Ammon's horn (tissue), 1 donor: Measurements from ENCODE around the gene ZNF646.

Experiments used
- DNase-seq: peaks from one replicate; pipeline ENCODE4 v3.0.0-alpha.2; 2016; ENCODE audit warnings: low spot score

ZNF646 gene

DNA sequence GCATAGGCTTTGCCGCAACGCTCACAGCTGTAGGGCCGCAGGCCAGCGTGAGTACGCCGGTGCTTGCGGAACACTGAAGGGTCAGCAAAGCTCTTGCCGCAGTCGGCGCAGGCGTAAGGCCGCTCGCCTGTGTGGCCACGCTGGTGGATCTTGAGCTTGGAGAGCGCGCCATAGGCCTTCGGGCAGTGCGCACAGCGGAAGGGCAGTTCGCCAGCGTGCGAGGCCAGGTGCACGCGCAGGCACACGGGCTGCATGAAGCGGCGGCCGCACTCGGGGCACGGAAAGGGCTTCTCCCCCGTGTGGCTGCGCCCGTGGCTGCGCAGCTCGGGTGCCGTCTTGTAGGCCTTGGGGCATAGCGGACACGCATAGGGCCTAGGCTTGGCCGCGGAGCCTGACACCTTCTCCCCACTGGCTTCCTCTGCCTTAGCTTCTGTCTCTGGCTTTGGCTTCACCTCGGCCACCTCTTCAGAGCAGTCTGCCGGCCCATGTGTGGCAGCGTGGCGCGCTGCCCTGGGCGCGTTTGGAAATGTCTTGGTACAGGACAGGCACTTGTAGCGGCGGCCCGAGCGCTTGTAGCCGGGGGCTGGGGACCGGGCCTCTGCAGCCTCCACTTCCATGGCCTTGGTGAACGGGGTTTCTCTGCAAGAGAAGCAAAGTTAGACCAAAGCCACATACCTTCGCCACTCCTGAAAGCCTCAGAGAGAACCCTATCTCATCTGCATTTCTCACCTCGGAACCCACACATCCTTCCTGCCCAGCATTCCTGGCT lies 10.2 kb upstream of the ZNF646 start:
- no peak for DNase-seq

- no peak for DNase-seq
Observed at GRCh38 chr16:31064882-31065461, 9.2 kb upstream of the ZNF646 start.

- DNase-seq, result no peak
Observed at GRCh38 chr16:31067342-31067741, 6.9 kb upstream of the ZNF646 start.

- DNase-seq, result no peak
Observed at GRCh38 chr16:31071861-31072260, 2.4 kb upstream of the ZNF646 start.

- DNase-seq, result peak; percentile 39
Observed at GRCh38 chr16:31072540-31073141, 1.6 kb upstream of the ZNF646 start.

DNA sequence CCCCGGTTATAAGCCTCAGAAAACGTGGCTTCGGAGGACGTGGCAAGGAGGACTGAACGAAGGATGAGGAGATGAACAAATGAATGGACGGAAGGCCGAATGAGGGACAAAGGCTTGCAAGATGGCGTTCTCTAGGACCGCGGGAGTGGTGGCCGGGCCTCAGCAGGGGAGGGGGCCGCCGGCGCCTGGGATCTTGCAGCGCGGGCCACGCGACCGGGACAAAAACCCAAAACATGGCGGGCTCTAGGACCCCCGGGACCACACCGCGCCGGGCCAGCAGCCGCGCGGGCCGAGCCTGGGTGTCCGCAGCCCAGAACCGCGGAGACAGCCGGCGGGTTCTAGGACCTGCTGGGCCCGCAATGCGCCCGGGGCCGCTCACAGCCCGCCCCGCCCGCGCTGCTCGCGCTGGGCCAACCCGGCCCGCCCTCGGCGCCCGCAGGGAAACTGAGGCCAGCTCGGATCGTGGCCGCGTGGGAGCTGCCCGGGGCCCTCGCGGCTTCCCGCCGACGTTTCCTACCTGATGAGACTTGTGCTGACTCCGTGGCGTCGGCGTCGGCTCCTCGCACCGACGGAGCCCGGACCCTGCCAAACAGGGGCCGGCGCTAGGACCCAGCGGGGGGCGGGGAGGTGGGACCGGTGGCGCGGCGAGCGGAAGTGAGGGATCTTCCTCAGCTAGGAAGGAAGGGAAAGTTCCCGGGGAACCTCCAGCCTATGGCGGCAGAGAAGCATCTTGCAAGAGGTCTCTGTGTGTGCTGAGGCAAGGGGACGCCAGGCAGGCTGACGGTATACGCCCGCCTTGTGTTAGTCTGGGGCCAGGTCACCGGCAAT lies 866 bp upstream of the ZNF646 start:
- DNase-seq, result peak; percentile 93

DNA sequence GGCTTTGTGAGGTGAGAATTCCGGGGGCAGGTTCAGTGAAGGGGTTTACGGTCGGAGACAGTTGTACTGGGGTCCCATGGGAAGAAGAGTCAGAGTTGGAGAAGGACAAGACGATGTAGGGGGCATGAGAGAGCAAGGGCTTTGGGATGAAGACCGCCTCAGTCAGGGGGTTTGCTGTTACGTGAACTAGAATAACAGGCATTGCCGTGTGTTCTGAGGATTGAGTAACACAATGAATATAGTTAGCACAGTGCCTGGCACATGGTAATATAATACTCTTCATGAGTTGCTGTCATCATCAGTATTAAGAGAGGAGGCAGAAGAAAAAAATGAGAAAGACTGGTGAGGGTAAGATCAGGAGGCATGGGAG lies 577 bp downstream of the ZNF646 start:
- DNase-seq, result no peak

- no peak for DNase-seq
Observed at GRCh38 chr16:31076319-31076718, 2.1 kb downstream of the ZNF646 start.

GRCh38 chr16:31077024-31077423 lies 2.8 kb downstream of the ZNF646 start:
- no peak for DNase-seq

DNA sequence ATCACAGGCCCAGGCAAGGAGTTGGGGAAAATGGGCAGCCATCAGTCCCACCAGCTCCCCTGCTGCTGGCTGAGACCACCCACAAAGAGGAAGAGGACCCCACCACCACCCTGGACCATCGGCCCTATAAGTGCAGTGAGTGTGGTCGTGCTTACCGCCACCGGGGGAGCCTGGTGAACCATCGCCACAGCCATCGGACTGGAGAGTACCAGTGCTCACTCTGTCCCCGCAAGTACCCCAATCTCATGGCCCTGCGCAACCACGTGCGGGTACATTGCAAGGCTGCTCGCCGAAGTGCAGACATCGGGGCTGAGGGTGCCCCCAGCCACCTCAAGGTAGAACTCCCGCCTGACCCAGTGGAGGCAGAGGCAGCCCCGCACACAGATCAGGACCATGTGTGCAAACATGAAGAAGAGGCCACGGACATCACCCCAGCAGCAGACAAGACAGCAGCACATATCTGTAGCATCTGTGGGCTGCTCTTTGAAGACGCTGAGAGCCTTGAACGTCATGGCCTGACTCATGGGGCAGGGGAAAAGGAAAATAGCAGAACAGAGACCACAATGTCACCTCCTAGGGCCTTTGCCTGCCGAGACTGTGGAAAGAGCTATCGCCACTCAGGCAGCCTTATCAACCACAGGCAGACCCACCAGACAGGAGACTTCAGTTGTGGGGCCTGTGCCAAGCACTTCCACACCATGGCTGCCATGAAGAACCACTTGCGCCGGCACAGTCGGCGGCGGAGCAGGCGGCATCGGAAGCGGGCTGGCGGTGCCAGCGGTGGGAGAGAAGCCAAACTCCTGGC lies 3.6 kb downstream of the ZNF646 start:
- no peak for DNase-seq

GRCh38 chr16:31078597-31079341 lies 4.5 kb downstream of the ZNF646 start:
- DNase-seq, result no peak

DNA sequence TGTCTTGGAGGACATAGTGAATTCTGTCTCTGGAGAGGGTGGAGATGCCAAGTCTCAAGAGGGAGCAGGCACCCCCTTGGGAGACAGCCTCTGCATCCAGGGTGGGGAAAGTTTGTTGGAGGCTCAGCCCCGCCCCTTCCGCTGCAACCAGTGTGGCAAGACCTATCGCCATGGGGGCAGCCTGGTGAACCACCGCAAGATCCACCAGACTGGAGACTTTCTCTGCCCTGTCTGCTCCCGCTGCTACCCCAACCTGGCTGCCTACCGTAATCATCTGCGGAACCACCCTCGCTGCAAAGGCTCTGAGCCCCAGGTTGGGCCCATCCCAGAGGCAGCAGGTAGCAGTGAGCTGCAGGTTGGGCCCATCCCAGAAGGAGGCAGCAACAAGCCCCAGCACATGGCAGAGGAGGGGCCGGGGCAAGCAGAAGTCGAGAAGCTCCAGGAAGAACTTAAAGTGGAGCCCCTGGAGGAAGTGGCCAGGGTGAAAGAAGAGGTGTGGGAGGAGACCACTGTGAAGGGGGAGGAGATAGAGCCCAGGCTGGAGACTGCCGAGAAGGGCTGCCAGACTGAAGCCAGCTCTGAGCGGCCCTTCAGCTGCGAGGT lies 5.2 kb downstream of the ZNF646 start:
- no peak for DNase-seq

GRCh38 chr16:31080035-31080629 lies 5.9 kb downstream of the ZNF646 start:
- DNase-seq, result no peak

GRCh38 chr16:31080756-31081419 lies 6.7 kb downstream of the ZNF646 start:
- no peak for DNase-seq

DNA sequence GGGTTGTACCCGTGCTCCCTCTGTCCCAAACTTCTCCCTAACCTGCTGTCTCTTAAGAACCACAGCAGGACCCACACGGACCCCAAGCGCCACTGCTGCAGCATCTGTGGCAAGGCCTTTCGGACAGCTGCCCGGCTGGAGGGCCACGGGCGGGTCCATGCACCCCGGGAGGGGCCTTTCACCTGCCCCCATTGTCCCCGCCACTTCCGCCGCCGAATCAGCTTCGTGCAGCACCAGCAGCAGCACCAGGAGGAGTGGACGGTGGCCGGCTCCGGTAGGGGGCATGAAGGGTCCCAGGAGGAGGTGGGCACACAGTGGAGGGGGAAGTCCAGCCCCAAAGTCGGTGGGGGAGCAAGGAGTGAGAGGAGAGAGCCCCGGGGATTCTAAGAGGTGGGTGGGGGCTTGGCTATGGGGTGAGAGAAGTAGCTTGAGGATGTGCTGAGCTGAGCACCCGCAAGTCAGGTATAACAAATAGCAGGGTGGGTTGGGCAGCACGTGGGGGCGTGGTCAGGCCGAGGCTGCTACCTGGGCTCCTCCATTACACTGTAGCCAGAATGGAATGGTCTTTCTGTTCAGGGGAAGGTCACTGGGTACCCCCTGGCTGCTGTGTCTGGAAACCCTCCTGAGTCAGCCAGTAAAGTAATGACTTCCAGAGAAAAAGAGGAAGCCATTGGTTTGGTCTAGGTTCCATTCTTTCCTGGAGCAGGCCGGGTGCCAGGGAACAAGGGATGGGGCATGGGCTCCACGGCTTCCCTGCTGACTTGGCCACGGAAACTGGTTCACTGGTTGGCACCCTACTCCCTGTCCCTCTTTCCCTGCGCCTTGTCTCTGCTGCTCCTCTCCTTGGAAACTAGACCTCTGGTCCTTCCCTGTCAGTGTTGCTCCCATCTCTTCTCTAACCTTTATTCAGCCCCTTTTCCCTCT lies 7.5 kb downstream of the ZNF646 start:
- peak; percentile 47 for DNase-seq

DNA sequence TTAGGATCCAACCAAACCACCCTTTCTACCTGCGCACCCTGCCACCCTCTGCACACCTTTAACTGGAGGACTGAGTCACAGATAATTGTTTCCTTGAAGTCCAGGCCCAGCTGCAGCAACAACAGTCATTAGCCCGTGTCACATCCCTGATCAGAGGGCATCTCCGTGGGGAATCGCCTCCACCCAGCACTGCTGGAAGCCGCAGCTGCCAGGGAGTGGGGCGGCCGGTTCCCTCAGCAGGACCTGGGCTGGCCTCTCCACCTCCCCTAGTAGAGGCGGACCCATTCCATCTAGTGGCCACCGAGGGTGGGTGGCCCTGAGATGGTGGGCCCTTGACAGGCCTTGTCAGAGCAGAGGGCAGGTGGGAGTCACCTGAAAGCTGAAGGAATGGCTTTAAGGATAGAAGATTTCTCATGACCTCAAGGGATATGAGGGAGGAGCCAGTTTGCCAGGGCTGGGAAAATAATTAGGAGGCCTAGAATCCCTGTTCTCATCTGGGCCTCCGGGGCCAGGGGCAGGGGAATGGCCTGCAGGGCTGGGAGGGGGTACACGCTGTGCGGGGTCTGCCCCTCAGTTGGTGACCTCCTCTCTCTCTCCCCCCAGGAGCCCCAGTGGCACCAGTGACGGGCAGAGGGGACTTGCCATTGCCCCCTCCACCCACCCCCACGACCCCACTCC lies 8.3 kb downstream of the ZNF646 start:
- no peak for DNase-seq

- DNase-seq, result no peak
Observed at GRCh38 chr16:31083081-31083480, 8.9 kb downstream of the ZNF646 start.

DNA sequence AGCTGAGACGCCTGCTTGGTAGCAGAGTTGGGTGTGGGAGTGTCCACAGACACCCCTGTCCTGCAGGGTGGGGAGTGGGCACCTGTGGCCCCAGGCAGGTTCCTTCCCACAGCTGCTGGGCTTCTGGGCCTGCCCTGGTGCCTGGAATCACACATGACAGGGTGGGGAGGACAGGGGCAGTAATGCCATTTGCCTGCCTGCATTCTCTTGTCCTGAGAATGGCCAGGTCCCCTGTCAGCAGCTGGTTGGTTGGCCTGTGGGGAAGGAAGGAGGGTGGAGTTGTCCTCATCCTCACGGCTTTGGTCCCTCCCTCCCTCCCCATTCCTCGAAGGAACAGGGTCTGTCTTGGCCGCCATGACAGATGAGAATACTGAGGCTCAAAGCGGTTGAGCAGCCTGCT lies 9.3 kb downstream of the ZNF646 start:
- DNase-seq, result no peak
